HK-2 (cell line): Measurements from ENCODE around the gene PIP5KL1.
A peak's percentile ranks its signal among the peaks of the same experiment; 100 is the strongest.
"Not testable (repeated sequence)": the region's sequence is repeated elsewhere in the genome, so short reads cannot be mapped to it uniquely, and the experiment has no call there.

ENCODE experiments used
- DNase-seq: peaks from one replicate; pipeline ENCODE4 v3.0.0-alpha.2; 2018; ENCODE audit not compliant: unreplicated experiment

The PIP5KL1 gene

DNA sequence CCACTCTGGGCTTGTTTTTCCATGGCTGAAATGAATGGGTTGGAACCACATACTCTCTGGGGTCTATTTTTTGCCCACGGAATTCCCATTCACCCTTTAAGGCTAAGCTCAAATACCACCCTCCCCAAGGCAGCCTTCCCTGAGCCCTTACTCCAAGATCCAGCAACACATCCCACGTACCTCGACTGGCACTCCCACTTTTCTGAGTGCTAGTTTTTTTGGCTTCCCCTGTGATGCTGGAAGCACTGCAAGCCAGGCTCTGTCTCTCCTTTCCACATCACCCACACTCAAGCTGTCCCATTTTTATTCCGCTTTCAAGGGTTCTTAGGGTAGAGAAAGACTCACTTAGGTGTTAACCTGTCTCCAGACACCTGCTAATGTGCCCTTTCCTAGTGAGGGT lies 37.2 kb downstream of the PIP5KL1 start:
- DNase-seq = no peak

GRCh38 chr9:127892831-127893230 lies 37.7 kb downstream of the PIP5KL1 start:
- no peak for DNase-seq

DNA sequence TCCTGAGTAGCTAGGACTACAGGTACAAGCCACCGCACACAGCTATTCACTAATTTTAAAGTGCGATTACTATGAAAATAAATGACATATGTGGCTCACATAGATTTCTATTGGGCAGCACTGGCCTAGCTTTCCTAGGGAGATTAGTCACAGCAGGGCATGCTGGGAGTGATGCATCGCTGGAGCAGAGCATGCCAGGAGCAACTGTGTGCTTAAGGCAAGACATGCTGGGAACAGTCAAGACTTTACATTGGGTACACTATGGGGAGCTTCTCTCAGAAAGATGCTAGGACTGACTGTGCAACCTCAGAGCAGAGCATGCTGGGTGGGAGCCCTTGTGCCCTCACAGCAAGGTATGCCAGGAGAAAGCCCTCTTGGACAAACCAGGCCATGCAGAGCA lies 40.5 kb downstream of the PIP5KL1 start:
- DNase-seq = no peak

GRCh38 chr9:127887792-127888191 lies 42.8 kb downstream of the PIP5KL1 start:
- no peak for DNase-seq

DNA sequence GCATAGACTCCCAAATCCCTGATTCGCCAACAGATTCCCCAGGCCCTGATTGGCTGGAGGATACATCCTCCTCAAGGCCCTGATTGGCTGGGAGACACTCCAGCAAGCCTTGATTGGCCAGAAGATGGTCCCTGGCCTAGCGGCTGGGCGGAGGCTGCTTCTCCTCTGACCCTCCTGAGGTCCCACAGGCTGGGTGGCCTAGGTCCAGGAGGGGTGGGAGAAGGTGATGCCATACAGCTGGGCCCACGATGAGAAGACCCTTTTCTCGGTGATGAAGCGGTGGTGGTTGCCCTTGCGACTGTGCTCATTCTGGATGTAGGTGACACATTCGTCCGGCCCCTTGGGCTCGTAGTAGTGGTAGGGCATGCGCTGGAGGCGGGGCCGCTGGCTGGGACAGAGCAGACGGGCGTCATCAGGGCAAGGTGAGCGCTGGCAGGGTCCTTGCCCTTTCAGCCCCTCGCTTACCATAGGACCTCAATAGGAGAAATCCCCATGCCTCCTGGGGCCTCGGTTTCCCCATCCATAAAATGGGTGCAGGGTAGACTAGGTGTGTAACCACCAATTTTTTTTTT lies 44.1 kb downstream of the PIP5KL1 start:
- DNase-seq = no peak

DNA sequence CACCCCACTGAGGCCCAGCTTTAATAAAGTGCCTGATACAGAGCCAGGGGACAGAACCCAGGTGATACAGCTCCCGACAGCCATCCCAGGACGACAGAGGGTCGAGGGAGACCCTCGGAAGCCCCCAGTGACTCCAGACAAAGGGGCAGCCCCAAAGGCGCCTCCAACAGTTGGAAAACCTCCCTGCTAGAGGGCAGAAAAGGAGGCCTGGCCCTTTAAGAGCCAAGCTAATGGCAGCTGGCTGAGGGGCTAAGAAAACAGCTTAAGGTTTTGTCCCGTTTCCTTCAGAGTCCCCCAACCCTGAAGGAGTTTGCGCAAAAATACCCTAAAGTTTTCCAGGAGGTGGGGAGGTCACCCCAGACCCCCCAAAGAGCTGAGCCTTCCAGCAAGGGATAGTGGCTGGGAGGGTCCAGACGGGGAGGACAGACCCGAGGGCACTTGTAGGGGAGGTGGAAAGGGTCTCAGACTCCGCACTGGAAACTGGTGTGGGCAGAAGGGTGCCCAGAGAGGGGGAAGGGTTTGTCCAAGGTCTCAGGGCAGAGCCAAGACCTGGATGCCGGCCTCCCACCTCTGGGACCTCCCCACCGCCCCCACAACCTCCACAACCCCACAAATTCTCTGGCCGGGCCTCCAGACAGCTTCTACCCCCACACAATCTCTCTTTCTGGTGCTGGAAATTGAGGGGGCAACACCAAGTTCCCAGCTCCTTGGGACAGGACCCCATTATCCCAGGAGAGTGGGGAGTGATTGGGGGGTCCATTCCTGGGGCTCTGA lies 44.9 kb downstream of the PIP5KL1 start:
- DNase-seq = no peak

- no peak for DNase-seq
Measured at GRCh38 chr9:127884976-127885490, 45.5 kb downstream of the PIP5KL1 start.

GRCh38 chr9:127884427-127884911 lies 46.1 kb downstream of the PIP5KL1 start:
- DNase-seq = no peak

DNA sequence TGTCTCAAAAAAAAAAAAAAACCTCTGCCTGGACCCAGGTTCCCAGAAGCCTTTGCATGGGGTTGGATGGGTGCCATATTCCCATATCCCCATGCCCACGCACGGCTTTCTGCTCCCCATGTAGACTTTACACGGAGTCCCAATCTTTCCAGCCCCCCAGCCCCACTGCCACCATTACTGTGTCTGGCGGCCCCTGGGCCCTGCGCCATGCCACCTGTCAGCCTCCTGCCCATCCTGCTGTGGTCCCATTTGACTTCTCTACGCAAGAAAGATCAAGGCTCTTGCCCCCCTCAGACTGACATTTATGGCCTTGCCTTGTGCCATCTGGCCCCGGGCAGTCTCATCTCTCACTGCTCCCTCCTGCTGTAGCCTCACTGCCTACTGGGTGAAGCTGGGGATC lies 46.6 kb downstream of the PIP5KL1 start:
- DNase-seq = no peak

DNA sequence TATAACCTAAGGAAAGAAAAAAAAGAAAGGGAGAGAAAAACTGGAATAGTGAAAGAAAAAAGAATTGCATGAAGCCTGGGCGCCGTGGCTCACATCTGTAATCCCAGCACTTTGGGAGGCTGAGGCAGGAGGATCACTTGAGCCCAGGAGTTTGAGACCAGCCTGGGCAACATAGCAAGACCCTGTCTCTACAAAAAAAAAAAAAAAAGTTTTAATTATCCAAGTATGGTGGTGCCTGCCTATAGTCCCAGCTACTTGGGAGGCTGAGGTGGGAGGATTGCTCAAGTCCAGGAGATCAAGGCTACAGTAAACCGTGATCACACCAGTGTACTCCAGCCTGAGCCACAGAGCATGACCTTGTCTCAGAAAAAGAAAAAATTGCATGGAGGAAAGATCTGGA lies 48.9 kb downstream of the PIP5KL1 start:
- not testable (repeated sequence) for DNase-seq

DNA sequence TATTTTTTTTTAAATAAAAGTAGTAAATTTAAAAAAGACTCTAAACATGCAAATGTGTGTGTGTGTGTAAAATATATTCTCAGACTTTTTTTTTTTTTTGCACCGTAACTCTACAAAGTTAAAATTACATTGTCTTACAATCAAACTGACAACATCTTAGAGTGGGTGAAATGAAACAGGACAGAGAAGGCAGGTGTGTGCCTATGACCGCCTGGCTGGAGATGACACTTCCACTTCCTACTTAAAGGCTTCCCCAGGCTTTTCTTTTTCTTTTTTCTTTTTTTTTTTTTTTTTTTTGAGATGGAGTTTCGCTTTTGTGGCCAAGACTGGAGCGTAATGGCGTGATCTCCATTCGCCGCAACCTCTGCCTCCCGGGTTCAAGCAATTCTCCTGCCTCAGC lies 50.4 kb downstream of the PIP5KL1 start:
- no peak for DNase-seq

DNA sequence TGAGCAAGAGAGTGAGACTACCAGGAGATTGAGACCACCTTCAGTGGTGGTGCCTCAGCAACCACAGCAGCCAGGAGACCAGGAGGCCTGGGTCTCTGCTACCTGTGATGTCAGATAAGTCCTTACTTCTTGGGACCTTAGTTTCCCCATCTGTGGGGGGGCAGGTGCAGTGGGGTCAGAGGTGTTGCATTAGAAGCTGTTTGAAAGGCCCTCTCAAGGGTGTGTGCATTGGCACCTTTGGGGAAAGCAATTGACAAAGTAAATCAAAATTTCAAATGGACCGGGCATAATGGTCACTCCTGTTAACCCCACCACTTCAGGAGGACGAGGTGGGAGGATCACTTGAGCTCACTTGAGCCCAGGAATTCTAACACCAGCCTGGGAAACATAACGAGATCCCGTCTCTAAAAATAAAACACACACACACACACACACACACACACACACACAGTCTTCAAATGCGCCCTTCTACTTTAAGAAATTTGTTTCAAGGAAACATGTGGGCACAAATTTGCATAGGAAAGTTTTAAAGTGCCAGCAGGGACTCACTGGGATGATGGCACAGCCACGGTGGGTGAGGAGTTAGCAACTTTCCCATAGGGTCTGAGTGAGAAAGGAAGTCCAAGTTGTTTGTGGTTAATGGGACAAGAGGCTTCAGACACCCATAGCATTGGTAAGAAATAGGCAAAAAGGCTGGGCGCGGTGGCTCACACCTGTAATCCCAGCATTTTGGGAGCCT lies 51.8 kb downstream of the PIP5KL1 start:
- no peak for DNase-seq

- no peak for DNase-seq
Measured at GRCh38 chr9:127878001-127878651, 52.5 kb downstream of the PIP5KL1 start.

- DNase-seq = peak; percentile 73
Measured at GRCh38 chr9:127877566-127877998, 53.0 kb downstream of the PIP5KL1 start, which contains the start of gene AK1. TSS of gene AK1 (minus strand) at chr9:127877675. CDS start at chr9:127874617, 3,058 bp downstream.

GRCh38 chr9:127876764-127877562 lies 53.6 kb downstream of the PIP5KL1 start:
- DNase-seq = no peak

DNA sequence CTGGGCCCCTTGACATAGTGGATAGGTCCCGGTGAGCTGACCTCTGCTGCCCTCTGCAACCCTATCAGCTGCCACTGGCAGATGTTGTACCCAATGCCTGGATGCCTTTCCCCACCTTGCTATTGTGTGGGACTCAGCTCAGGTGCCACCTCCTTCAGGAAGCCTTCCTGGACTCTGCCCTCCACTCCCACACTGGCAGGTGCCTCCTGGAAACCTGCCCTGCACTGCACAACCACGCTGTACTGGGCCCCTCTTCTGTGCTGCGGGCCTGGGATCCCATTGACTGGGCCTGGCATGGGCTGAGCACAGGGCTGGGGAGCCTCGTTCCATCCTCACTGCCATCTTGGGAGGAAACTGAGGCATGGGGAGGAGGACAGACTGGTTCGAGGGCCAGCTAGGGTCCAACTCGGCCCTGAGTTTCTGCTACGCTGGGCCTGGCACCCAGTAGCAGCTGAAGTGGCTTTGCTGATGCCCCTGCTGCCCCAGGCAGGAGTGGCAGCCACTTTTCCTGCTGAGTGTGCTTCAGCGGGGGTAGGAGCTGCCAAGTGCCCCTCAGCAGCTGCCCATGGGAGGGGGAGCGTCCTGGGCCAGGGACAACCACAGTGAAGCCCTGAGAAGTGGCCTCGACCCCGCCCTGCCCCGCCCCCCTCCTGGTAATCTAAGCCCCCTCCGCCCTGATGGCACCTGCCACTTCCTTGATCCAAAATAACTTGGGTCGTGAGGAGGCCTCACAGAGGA lies 54.4 kb downstream of the PIP5KL1 start:
- DNase-seq = no peak

- no peak for DNase-seq
Measured at GRCh38 chr9:127875306-127875966, 55.1 kb downstream of the PIP5KL1 start.

DNA sequence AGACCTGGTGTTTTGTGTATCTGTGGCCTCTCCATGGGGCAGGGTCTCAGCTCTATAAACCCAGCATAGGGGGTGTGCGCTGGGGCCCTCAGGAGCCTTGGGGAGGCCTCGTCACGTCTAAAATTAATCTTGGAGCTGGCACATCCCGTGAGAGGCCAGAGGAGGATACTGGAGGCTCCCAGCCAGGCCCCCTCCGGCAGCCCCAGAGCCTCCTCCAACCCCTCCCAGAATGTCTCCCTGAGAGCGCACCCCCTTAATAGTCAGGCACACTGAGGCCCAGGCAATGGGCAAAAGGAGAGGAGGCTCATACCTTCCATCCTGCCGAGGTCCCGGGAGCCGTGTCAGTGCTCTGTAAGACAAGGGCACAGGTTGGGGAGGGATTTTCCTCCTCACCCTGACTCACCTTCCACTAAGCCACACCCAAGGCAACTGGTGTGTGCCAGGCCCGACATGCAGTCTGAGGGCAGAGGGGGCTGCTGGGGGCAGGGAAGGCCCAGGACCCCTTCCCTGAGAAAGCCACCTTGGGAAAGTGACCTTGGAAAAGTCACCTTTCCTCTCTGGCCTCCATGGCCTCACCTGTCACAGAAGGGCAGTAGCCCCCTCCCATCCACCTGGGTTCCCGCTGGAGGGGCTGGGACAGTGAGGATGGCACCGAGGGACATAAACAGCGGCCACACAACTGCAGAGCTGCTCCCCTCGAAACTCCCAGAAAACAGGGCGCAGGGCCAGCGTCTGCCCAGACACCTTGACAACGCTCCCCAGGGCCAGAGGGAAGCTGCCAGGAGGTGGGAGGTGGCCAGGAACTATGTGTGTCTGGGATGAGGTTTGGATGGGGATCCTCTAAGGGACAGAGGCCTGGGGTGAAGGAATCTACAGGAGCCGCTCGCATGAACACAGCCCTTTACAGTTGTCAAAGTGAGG lies 56.0 kb downstream of the PIP5KL1 start:
- DNase-seq = no peak

DNA sequence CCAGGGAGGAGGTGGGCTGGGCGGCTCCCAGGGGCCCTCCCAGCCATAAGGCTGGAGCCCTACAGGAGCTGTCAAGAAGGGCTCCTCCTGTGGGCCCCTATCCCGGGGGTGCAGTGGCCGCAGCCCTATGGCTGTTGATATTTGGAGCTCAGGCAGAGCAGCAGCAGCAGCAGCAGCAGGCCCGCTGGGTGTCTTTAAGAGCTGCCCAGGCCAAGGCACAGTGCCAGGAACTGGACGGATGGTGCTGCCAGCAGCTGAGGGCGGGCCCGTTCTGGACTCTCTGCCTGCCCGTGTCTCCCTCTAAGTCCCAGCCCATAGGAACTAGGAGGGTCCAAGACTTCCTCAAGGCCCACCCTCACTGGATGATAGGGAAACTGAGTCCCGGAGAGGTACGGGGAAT lies 56.7 kb downstream of the PIP5KL1 start:
- no peak for DNase-seq
